ENCODE measurements around the gene MSL1.

MSL1 gene

GRCh38 chr17:40104594-40105486 is 16.9 kb upstream of the MSL1 start:
- no peak for DNase-seq (ENCODE audit: low spot score)

DNA sequence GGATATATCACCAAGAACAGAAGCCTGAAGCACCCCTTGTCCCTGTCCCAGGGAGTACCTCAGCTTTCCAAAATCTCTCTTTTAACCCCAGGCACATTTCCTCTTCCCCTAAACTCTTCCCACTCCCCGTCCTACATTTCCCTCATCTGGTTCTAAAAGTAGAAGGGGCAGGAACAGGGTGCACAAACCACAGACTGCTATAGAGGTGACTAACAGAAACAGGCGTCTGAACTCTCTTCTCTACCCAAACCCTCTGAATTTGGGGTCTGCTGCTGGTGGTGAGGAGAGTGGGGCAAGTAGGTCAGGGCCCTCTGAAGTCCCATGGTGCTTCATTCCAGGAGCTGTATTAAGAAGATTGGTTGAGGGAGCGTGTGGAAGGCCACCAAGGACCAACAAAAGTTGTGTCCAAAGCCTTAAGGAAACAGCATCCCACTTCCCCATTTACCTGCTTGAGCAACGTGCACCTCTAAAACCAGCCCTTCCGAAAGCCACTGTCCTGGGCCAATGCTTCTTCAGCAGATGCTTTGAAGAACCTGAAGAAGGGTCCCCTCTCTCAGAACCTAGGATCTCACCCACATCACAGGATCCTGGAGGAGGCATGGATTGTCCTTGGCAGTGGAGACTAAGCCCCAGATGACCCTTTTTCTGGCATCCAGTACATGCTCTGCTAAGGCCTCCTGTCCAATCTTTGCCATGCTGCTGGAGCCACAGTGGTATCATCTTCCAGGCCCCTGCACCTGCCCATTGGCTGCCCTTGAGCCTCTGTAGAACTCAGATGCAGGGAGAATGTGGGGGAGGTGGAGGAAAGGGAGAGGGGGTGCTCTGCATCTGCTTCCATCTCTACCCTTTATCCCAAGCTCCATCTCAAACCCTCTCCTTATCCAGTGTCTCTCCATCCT is 15.7 kb upstream of the MSL1 start:
- no peak for DNase-seq (ENCODE audit: low spot score)

GRCh38 chr17:40106760-40107521 is 14.8 kb upstream of the MSL1 start:
- no peak for DNase-seq (ENCODE audit: low spot score)

GRCh38 chr17:40107522-40108174 is 14.1 kb upstream of the MSL1 start:
- DNase-seq (ENCODE audit: low spot score) = no peak

GRCh38 chr17:40108970-40109824 is 12.6 kb upstream of the MSL1 start:
- no peak for DNase-seq (ENCODE audit: low spot score)

- no peak for DNase-seq (ENCODE audit: low spot score)
These were observed 11.5 kb upstream of the MSL1 start for GRCh38 chr17:40110026-40110845.

DNA sequence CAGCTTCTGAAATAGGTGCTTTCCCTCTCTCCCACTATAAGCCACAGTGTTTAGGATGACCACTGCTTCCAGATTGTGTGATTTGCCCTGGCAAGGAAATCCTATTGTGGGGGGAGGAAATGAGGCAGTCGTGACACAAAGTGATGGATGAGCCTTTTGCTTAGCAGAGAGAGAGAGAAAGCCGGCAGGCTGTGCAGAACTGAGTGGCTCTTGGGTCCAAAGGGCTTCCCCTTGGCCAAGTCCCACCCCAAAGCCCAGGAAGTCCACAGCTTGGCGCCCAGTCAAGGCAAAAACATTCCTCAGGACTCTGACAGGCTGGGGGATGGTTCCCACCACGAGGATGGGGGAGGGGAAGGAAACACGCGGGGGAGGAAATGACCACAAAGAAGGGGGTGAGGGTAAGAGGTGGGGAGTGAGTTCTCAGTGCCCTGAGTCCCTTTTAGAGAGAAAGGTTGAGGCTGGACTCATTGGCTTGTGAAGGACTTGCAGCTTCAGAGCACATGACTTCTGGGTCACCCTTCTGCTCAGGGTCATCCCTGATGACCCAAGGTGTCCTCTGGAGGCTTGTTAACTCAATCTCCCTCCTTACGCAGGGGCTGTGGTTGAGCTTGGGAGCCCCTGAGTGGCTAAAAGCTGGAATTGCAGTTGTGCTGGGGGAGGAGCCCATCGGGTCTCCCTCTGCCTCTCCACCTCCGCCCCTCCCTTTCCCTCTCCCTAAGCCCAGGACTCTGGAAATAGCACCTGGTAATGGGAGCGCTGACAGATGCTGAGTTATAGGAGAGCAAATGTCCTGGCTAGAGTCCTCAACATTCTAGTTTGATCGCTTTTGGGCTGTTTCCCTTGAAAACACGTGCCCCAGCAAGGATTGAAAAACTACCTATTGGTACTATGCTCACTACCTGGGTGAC is 10.3 kb upstream of the MSL1 start:
- DNase-seq (ENCODE audit: low spot score) = peak; percentile 85

DNA sequence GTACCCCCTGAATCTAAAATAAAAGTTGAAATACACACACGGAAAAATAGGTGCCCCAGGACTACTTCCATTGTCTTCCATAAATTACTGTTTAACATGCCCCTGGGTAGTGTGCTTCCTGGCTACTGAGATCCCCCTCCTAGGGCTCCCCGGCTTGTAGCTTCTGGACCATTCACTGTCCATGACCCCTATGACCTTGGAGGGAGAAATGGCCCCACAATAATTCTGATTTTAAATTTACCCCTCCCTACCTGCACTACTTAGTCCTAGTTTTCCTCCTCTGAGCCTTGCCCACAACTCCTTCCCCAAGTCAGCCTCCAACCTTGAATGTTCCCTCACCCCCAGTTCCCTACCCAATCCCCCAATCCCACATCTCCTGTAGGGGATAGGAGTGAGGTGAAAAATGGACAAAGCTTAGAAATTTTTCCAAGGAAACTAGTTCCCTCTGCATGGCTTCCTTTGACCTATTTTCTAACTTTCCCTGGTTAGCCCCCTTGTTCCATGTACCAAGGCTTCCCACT is 9.5 kb upstream of the MSL1 start:
- DNase-seq (ENCODE audit: low spot score) = no peak

DNA sequence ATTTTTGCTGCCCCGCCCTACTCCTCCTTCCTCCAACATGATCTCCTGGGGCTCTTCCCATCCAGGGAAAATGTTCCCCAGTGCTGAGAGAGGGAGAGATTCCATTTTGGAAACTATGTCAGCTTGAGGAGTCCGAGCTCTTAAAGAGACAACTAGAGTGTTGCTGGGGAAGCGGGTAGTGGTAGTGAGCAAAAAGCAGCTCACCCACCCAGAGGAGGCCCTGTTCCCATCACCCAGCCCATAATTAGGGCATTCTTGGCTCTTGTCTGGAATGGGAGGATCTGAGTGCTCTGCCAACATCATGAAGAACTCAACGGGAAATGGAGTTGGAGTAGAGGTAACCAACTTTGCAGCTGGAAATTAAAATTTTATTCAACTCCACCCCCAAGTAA is 9.1 kb upstream of the MSL1 start:
- no peak for DNase-seq (ENCODE audit: low spot score)

DNA sequence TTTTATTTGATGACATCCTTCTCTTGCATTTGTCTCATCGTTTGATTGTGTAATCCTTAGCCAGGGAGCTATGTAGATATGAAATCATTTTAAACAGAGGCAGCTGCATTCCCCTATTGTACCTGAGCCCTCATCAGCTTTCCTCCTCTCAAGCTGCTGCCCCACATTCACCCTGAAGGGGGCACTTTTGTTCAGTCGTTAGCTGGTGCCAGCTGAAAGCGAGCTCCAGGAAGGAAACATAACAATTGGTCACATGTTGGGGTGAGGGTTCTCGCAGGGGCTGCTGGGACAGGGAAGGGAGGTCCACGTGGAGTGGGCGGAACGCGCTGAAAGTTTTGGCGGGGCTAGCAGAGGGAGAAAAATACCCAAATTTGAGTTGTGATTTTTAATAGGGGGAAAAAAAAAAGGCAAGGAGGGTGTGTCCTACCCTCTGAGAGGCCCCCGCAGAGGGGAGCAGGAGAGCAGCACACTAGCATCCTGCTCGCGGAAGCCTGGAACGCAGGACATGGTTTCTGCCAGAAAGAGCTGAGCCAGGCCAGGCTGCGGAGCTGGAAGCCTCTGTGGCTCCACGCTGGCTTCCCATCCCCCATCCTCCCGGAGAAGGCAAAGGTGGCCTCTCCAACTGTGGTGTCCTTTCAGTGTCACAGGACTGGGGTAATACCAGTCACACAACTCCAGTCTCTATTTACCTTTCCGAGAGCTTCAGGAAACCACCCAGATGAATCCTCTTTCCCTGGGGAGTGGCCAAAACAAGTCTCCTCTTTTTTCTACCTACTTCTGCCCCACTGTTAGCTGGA is 8.5 kb upstream of the MSL1 start:
- DNase-seq (ENCODE audit: low spot score) = peak; percentile 93

DNA sequence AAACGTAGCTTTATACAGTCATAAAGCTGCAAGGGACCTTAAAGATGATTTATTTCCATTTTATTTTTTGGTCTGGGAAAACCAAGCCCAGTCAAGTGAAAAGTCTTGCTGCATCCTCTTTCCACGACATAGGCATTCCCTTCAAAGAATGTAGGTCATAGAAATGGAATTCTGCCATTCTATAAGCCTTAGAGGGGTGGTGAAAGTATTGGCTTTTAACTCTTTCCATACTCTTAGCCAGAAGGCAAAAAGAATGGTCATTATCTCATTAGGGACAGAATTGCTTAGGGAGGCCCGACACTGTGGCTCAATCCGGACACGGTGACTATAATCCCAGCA is 7.9 kb upstream of the MSL1 start:
- DNase-seq (ENCODE audit: low spot score) = no peak

GRCh38 chr17:40115101-40115436 is 6.7 kb upstream of the MSL1 start:
- DNase-seq (ENCODE audit: low spot score) = no peak

- peak; percentile 80 for DNase-seq (ENCODE audit: low spot score)
These were observed 596 bp downstream of the MSL1 start for GRCh38 chr17:40122136-40122998.

- DNase-seq (ENCODE audit: low spot score) = peak; percentile 78
These were observed 1.4 kb downstream of the MSL1 start for GRCh38 chr17:40122999-40123810.

DNA sequence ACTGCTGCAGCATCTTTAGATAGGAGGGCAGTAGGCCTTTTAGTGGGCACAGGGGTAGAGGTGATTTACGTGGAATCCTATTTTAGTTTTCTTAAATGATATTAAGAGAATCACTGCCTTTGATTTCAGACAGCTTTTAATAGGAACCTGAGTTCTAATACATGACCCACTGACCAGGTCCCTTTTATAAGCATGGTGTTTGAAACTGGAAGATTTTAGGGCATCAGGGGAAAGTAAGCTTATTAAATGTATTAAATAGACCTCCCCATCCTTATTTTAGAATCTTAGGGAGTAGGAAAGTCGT is 2.0 kb downstream of the MSL1 start:
- DNase-seq (ENCODE audit: low spot score) = no peak

All from AG20443 (cell line).